ENCODE data around the gene CARD14. TPM values are rescaled to one million over a fixed set of nuclear protein-coding genes. Genes with fewer than 3 reads are reported as not detected.

The CARD14 gene
- total and polyA plus RNA-seq, 12 donors: 0.30 to 3.4 (median 1.1) TPM

- TF ChIP-seq, protein P1, sequence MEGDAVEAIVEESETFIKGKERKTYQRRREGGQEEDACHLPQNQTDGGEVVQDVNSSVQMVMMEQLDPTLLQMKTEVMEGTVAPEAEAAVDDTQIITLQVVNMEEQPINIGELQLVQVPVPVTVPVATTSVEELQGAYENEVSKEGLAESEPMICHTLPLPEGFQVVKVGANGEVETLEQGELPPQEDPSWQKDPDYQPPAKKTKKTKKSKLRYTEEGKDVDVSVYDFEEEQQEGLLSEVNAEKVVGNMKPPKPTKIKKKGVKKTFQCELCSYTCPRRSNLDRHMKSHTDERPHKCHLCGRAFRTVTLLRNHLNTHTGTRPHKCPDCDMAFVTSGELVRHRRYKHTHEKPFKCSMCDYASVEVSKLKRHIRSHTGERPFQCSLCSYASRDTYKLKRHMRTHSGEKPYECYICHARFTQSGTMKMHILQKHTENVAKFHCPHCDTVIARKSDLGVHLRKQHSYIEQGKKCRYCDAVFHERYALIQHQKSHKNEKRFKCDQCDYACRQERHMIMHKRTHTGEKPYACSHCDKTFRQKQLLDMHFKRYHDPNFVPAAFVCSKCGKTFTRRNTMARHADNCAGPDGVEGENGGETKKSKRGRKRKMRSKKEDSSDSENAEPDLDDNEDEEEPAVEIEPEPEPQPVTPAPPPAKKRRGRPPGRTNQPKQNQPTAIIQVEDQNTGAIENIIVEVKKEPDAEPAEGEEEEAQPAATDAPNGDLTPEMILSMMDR (IDR thresholded peaks at IDR 0.05): no peak
- TF ChIP-seq POLR2A (IDR thresholded peaks at IDR 0.05): no peak
- Histone ChIP-seq H3K4me1 (replicated peaks in 1 of 2) (peaks cover 0 to 9% of the 10 kb centered on the region in 2 donors), H3K27me3 (no peaks in the 10 kb centered on the region), H3K4me3 (no peak overlapping the region), H3K27ac (no peak overlapping the region), H3K36me3 (replicated peaks in 1 of 2) (peaks cover 0 to 84% of the 10 kb centered on the region in 2 donors), H3K9me3 (replicated peaks in 1 of 3) (no peaks in the 10 kb centered on the region)
- 94 to 99% (median 95%) methylated on average over 12 to 17 of the region's 17 CpGs for WGBS, 4 donors
- no peak for DNase-seq
- intact Hi-C loops (cut with DNase I): no loop called here
These were observed 43.8 kb downstream of the CARD14 start for GRCh38 chr17:80213643-80213975.

DNA sequence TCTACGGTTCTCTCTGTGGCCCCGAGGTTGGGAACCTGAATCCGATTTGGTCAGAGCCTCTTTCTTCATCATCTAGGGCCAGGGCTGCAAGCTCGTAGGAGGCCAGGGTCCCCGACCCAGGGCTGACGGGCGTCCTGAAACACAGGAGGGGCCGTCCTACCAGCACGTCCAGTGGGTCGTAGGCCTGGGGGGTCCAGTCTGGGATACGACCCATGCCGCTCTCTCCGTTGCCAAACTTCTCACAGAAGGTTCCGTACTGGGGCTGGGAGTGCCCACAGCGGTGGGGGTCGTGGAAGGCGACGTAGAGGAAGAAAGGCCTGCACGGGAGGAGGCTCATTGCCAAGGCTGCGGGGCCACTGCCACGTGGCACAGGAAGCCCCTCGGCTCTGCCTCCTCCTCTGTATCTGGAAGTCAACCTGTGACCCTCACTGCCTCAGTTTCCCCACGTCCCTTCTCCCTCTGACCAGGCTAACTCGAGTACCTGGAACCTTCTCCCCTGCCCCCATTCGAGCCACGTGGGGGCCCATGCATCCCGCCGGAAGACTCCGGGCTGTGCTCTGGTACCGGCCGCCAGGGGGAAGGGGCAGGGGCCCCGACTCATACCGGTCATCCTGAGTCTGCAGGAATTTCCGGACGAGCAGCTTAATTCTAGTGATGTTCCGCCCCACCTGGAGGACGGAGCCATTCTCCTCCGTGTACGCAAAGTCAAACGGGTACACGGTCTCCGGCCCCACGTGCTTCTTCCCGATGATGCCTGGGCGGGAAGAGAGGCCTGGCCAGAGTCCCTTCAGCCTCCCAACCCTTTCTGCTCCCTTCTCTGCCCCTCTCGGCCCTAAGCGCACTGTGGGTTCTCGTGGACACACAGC lies 44.4 kb downstream of the CARD14 start:
- 90 to 93% (median 92%) methylated on average over 43 to 48 of the region's 48 CpGs for WGBS, 4 donors
- H3K36me3 ChIP-seq (replicated peaks in 1 of 2): peaks cover 0 to 77% of the 10 kb centered on the region in 2 donors
- no peak for DNase-seq

GRCh38 chr17:80214878-80215210 lies 45.0 kb downstream of the CARD14 start:
- Histone ChIP-seq H3K27me3 (no peaks in the 10 kb centered on the region), H3K27ac (no peak overlapping the region), H3K9me3 (replicated peaks in 1 of 3) (no peaks in the 10 kb centered on the region), H3K4me1 (replicated peaks in 1 of 2) (peaks cover 5 to 17% of the 10 kb centered on the region in 2 donors), H3K36me3 (replicated peaks in 1 of 2) (peaks cover 0 to 71% of the 10 kb centered on the region in 2 donors), H3K4me3 (no peak overlapping the region)
- TF ChIP-seq POLR2A (IDR thresholded peaks at IDR 0.05): no peak
- TF ChIP-seq, protein P1 (IDR thresholded peaks at IDR 0.05): no peak
- 87 to 100% (median 92%) methylated on average over 3 to 17 of the region's 17 CpGs for WGBS, 4 donors
- intact Hi-C loops (cut with DNase I): loop anchor here in 1 of 2 donors (5.0 kb wide), 1 partner anchor 63 kb away; no protein-coding TSS in a partner anchor
- no peak for DNase-seq

More for the DNA sequence above, 44.4 kb downstream of the CARD14 start:
- Histone ChIP-seq H3K4me3 (no peak overlapping the region), H3K9me3 (replicated peaks in 1 of 3) (no peaks in the 10 kb centered on the region), H3K4me1 (replicated peaks in 1 of 2) (peaks cover 3 to 15% of the 10 kb centered on the region in 2 donors), H3K27ac (no peak overlapping the region), H3K27me3 (no peaks in the 10 kb centered on the region)
- TF ChIP-seq, protein P1 (IDR thresholded peaks at IDR 0.05): no peak
- no peak for TF ChIP-seq POLR2A (IDR thresholded peaks at IDR 0.05)
- intact Hi-C loops (cut with DNase I): no loop called here

DNA sequence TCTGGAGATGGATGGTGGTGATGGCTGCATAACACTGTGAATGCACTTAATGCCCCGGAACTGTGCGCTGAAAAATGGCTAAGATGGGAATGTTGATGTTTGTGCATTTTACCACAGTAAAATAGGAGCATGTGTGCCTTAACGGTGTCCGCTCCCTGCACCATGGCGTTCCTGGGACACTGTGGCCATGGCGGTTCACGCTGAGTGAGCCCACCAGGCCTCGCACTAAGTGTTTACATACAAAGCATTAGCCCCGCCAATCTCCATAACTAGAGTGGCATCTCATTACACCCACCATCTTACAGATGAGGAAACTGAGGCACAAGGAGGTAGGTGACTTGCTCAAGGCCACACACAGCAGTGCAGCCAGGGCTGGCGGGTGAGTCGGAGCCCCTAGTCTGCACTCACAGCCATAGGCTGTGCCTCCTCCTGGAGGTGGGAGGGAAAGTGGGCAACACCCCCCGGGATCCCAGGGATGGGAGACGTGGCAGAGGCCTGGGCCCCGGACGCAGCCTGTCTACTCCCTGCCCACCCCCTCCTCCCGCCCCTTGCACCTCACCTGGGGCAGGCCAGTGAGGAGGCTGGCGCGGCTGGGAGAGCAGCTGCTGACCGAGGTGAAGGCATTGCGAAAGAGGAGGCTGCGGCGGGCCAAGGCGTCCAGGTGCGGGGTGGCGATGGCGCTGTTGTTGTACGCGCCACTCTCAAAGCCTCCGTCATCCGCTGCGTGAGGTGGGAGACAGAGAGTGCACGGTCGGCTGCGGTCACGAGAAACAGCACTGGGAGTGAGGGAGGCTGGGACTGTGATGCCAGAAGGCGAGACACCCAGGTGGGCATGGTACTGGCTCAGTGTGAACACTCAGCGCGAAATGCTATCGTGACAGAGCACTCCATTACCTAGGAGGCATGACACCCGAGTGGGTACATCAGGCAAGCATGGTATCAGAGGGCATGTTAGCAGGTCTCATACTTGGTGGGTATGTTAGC lies 46.9 kb downstream of the CARD14 start:
- no peak for DNase-seq
- Histone ChIP-seq H3K27me3 (no peaks in the 10 kb centered on the region), H3K36me3 (replicated peaks in 1 of 2) (peaks cover 0 to 52% of the 10 kb centered on the region in 2 donors), H3K9me3 (replicated peaks in 1 of 3) (no peaks in the 10 kb centered on the region), H3K4me1 (replicated peaks in 1 of 2) (peaks cover 14 to 25% of the 10 kb centered on the region in 2 donors), H3K27ac (no peak overlapping the region), H3K4me3 (no peak overlapping the region)
- WGBS, 4 donors: 94 to 96% (median 95%) methylated on average over 35 to 40 of the region's 40 CpGs
- TF ChIP-seq POLR2A (IDR thresholded peaks at IDR 0.05): no peak
- TF ChIP-seq, protein P1 (IDR thresholded peaks at IDR 0.05): no peak
- intact Hi-C loops (cut with DNase I): loop anchor here in 1 of 2 donors (5.0 kb wide), 1 partner anchor 64 kb away; no protein-coding TSS in a partner anchor
